ENCODE measurements around the gene CNDP2.
A peak's percentile ranks its signal among the peaks of the same experiment; 100 is the strongest.

Gene CNDP2

DNA sequence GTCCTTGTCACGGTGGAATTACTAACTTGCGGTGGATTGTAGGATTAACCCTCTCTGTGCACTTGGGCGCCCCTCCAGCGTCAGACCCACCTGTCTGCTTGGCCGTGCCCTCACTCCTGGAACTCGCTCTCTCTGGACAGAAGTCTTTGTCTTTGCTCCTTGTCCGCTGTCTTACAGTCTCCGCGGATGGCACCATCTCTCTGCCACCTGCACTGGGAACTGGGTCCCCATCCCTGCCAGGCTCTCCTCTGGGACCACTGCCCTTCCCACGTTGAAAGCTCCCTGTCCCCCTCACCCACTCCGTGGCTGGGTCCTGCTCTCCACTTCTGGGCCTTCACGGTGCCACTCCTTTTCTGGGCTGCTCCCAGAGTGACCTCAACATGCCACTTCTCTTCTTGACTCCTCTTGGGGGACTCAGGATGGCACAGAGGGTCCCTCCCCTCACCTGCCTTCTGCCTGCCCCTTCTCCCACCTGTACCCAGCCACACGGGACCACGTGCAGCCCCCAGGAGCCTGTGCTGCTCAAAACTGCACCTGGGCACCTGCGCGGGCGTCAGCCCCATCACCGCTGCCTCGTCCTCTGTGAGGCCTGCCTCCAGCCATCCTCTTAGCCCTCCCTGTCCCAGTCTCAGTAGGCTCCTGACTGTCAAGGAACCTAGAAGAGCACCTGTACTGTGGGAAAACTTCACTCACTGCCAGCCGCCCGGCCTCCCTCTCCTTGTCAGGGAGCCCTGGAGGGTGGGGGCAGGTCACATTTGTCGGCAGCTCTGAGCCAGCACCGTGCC is 11.1 kb downstream of the CNDP2 start:
- Histone ChIP-seq H3K4me3 (ENCODE audit: control insufficient read depth in 1 of 7, extremely low read depth in 1 of 7, insufficient read depth in 4 of 7, low read depth in 2 of 7, low read length in 6 of 7) (no peak overlapping the region), H3K4me1 (ENCODE audit: control extremely low read depth in 1 of 4, control insufficient read depth in 4 of 4, insufficient read depth in 4 of 4, low read length in 3 of 4) (peaks cover 0 to 11% (median 0%) of the 10 kb centered on the region in 4 experiments), H3K27me3 (replicated peaks in 2 of 5; ENCODE audit: control insufficient read depth in 4 of 5, insufficient read depth in 5 of 5, low read length in 4 of 5) (no peaks in the 10 kb centered on the region), H3K9me3 (ENCODE audit: control extremely low read depth in 1 of 5, control insufficient read depth in 4 of 5, insufficient read depth in 2 of 5, low read depth in 1 of 5, low read length in 4 of 5) (no peaks in the 10 kb centered on the region), H3K36me3 (ENCODE audit: control insufficient read depth in 4 of 4, insufficient read depth in 4 of 4, low read length in 3 of 4) (peaks cover 9 to 89% (median 73%) of the 10 kb centered on the region in 4 experiments), H3K27ac (ENCODE audit: insufficient read depth in 1 of 2, low read depth in 1 of 2, low read length in 2 of 2, poor library complexity in 1 of 2, severe bottlenecking in 2 of 2) (peak overlapping the region in 1 of 2 experiments; percentile 51)
- DNase-seq = no peak
- POLR2A ChIA-PET = no interaction called here
- WGBS (ENCODE audit: insufficient coverage) = 89% methylated on average over 16 of the region's 23 CpGs
- CTCF ChIA-PET = interaction anchor here (1.2 kb wide), 1 partner anchor 44 kb away, joined by 4 read pairs; no protein-coding TSS in a partner anchor

GRCh38 chr18:74507927-74508326 is 11.8 kb downstream of the CNDP2 start:
- no peak for DNase-seq
- no peaks in the 10 kb centered on the region for H3K9me3 ChIP-seq (ENCODE audit: control extremely low read depth in 1 of 5, control insufficient read depth in 4 of 5, insufficient read depth in 2 of 5, low read depth in 1 of 5, low read length in 4 of 5)
- CTCF ChIA-PET = interaction anchor here (1.2 kb wide), 1 partner anchor 44 kb away, joined by 4 read pairs; no protein-coding TSS in a partner anchor
- H3K36me3 ChIP-seq (ENCODE audit: control insufficient read depth in 4 of 4, insufficient read depth in 4 of 4, low read length in 3 of 4) = peaks cover 9 to 89% (median 73%) of the 10 kb centered on the region in 4 experiments
- H3K27ac ChIP-seq (ENCODE audit: insufficient read depth in 1 of 2, low read depth in 1 of 2, low read length in 2 of 2, poor library complexity in 1 of 2, severe bottlenecking in 2 of 2) = no peak overlapping the region
- H3K27me3 ChIP-seq (replicated peaks in 2 of 5; ENCODE audit: control insufficient read depth in 4 of 5, insufficient read depth in 5 of 5, low read length in 4 of 5) = no peaks in the 10 kb centered on the region
- no peak overlapping the region for H3K4me3 ChIP-seq (ENCODE audit: control insufficient read depth in 1 of 7, extremely low read depth in 1 of 7, insufficient read depth in 4 of 7, low read depth in 2 of 7, low read length in 6 of 7)
- WGBS (ENCODE audit: insufficient coverage) = 98% methylated on average over 14 of the region's 14 CpGs
- POLR2A ChIA-PET = no interaction called here
- peaks cover 0 to 11% (median 0%) of the 10 kb centered on the region in 4 experiments for H3K4me1 ChIP-seq (ENCODE audit: control extremely low read depth in 1 of 4, control insufficient read depth in 4 of 4, insufficient read depth in 4 of 4, low read length in 3 of 4)

GRCh38 chr18:74508366-74508765 is 12.2 kb downstream of the CNDP2 start:
- peaks cover 6 to 90% (median 73%) of the 10 kb centered on the region in 4 experiments for H3K36me3 ChIP-seq (ENCODE audit: control insufficient read depth in 4 of 4, insufficient read depth in 4 of 4, low read length in 3 of 4)
- no peak overlapping the region for H3K4me3 ChIP-seq (ENCODE audit: control insufficient read depth in 1 of 7, extremely low read depth in 1 of 7, insufficient read depth in 4 of 7, low read depth in 2 of 7, low read length in 6 of 7)
- DNase-seq = no peak
- ChIA-PET POLR2A (no interaction called here), CTCF (interaction anchor here (1.2 kb wide), 1 partner anchor 43 kb away, joined by 4 read pairs; no protein-coding TSS in a partner anchor)
- H3K9me3 ChIP-seq (ENCODE audit: control extremely low read depth in 1 of 5, control insufficient read depth in 4 of 5, insufficient read depth in 2 of 5, low read depth in 1 of 5, low read length in 4 of 5) = no peaks in the 10 kb centered on the region
- peaks cover 0 to 11% (median 0%) of the 10 kb centered on the region in 4 experiments for H3K4me1 ChIP-seq (ENCODE audit: control extremely low read depth in 1 of 4, control insufficient read depth in 4 of 4, insufficient read depth in 4 of 4, low read length in 3 of 4)
- no peak overlapping the region for H3K27ac ChIP-seq (ENCODE audit: insufficient read depth in 1 of 2, low read depth in 1 of 2, low read length in 2 of 2, poor library complexity in 1 of 2, severe bottlenecking in 2 of 2)
- H3K27me3 ChIP-seq (replicated peaks in 2 of 5; ENCODE audit: control insufficient read depth in 4 of 5, insufficient read depth in 5 of 5, low read length in 4 of 5) = no peaks in the 10 kb centered on the region
- 87% methylated on average over 8 of the region's 9 CpGs for WGBS (ENCODE audit: insufficient coverage)

DNA sequence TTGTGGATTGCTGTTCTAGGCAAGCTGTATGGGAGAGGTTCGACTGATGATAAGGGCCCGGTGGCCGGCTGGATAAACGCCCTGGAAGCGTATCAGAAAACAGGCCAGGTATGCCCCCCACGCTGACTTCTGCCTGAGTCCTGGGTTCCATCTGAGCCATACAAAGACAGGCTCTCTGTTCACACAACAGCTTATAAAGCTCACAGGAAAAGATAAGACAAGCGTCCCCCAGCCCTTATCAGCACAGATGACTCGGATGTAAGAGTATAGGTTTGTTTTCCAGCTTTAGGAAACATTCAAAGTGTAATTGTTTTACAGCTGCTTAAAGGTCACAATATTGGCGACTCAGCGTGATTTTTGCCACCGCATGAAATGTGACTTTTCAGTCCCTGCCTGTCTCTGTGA is 12.7 kb downstream of the CNDP2 start:
- Histone ChIP-seq H3K36me3 (ENCODE audit: control insufficient read depth in 4 of 4, insufficient read depth in 4 of 4, low read length in 3 of 4) (peaks cover 3 to 90% (median 75%) of the 10 kb centered on the region in 4 experiments), H3K4me3 (ENCODE audit: control insufficient read depth in 1 of 7, extremely low read depth in 1 of 7, insufficient read depth in 4 of 7, low read depth in 2 of 7, low read length in 6 of 7) (no peak overlapping the region), H3K27me3 (replicated peaks in 2 of 5; ENCODE audit: control insufficient read depth in 4 of 5, insufficient read depth in 5 of 5, low read length in 4 of 5) (no peaks in the 10 kb centered on the region), H3K9me3 (ENCODE audit: control extremely low read depth in 1 of 5, control insufficient read depth in 4 of 5, insufficient read depth in 2 of 5, low read depth in 1 of 5, low read length in 4 of 5) (no peaks in the 10 kb centered on the region), H3K4me1 (ENCODE audit: control extremely low read depth in 1 of 4, control insufficient read depth in 4 of 4, insufficient read depth in 4 of 4, low read length in 3 of 4) (peaks cover 0 to 11% (median 0%) of the 10 kb centered on the region in 4 experiments), H3K27ac (ENCODE audit: insufficient read depth in 1 of 2, low read depth in 1 of 2, low read length in 2 of 2, poor library complexity in 1 of 2, severe bottlenecking in 2 of 2) (no peak overlapping the region)
- ChIA-PET CTCF (interaction anchor here (1.7 kb wide), 1 partner anchor 11 kb away, joined by 4 read pairs; no protein-coding TSS in a partner anchor), POLR2A (no interaction called here)
- DNase-seq = no peak
- WGBS (ENCODE audit: insufficient coverage) = 98% methylated on average over 10 of the region's 11 CpGs

DNA sequence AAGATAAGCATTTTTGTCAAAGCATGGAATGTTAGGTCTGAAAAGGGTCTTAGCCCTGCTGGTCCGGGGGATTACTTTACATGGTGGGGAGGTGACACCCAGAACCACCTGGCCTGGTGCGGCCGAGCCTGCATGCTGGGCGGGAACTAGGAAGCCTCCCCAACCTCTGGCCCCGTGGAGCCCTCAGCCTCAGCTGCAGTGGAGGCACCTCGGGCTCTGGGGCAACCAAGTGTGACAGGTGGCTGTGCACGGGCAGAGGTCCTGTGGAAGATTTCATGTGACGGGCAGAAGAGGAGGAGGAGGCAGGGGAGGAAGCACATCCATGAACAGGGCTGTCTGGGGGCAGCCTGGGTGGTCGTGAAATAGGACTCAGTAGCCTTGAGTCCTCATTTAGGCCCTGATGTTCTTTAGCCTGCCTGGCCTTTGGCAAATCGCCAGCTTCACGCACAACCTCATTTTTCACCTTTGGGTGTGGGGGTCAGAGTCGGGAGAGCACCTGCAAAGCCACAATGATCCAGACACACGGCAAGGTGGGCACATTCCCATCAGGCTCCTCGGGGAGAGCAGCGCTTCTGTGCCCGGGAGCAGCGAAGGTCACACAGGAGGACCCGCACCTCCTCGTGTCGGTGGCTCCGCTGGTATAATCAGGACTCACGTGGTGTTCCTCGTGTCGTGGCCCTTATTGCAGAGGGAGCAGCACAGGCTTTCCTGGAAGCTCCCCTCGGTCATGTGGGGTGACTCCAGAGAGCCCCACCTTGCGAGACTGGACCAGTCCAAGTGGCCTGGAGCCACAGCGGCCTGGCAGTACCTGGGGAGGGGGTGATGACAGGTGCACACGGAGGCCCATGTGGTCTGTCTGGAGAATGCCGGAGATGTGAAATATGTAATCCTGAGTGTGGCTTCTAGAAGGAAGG is 13.9 kb downstream of the CNDP2 start:
- DNase-seq = no peak
- ChIA-PET CTCF (interaction anchor here (0.9 to 1.7 kb wide), 2 partner anchors 12 to 28 kb away, joined by 3 to 4 read pairs; no protein-coding TSS in a partner anchor), POLR2A (no interaction called here)
- no peaks in the 10 kb centered on the region for H3K27me3 ChIP-seq (replicated peaks in 2 of 5; ENCODE audit: control insufficient read depth in 4 of 5, insufficient read depth in 5 of 5, low read length in 4 of 5)
- peaks cover 0 to 11% (median 0%) of the 10 kb centered on the region in 4 experiments for H3K4me1 ChIP-seq (ENCODE audit: control extremely low read depth in 1 of 4, control insufficient read depth in 4 of 4, insufficient read depth in 4 of 4, low read length in 3 of 4)
- H3K27ac ChIP-seq (ENCODE audit: insufficient read depth in 1 of 2, low read depth in 1 of 2, low read length in 2 of 2, poor library complexity in 1 of 2, severe bottlenecking in 2 of 2) = no peak overlapping the region
- no peak overlapping the region for H3K4me3 ChIP-seq (ENCODE audit: control insufficient read depth in 1 of 7, extremely low read depth in 1 of 7, insufficient read depth in 4 of 7, low read depth in 2 of 7, low read length in 6 of 7)
- 98% methylated on average over 27 of the region's 29 CpGs for WGBS (ENCODE audit: insufficient coverage)
- peaks cover 3 to 89% (median 71%) of the 10 kb centered on the region in 4 experiments for H3K36me3 ChIP-seq (ENCODE audit: control insufficient read depth in 4 of 4, insufficient read depth in 4 of 4, low read length in 3 of 4)
- no peaks in the 10 kb centered on the region for H3K9me3 ChIP-seq (ENCODE audit: control extremely low read depth in 1 of 5, control insufficient read depth in 4 of 5, insufficient read depth in 2 of 5, low read depth in 1 of 5, low read length in 4 of 5)

- Histone ChIP-seq H3K27me3 (replicated peaks in 2 of 5; ENCODE audit: control insufficient read depth in 4 of 5, insufficient read depth in 5 of 5, low read length in 4 of 5) (no peaks in the 10 kb centered on the region), H3K4me1 (ENCODE audit: control extremely low read depth in 1 of 4, control insufficient read depth in 4 of 4, insufficient read depth in 4 of 4, low read length in 3 of 4) (peaks cover 0 to 11% (median 0%) of the 10 kb centered on the region in 4 experiments), H3K9me3 (ENCODE audit: control extremely low read depth in 1 of 5, control insufficient read depth in 4 of 5, insufficient read depth in 2 of 5, low read depth in 1 of 5, low read length in 4 of 5) (no peaks in the 10 kb centered on the region), H3K36me3 (ENCODE audit: control insufficient read depth in 4 of 4, insufficient read depth in 4 of 4, low read length in 3 of 4) (peaks cover 5 to 94% (median 74%) of the 10 kb centered on the region in 4 experiments), H3K27ac (ENCODE audit: insufficient read depth in 1 of 2, low read depth in 1 of 2, low read length in 2 of 2, poor library complexity in 1 of 2, severe bottlenecking in 2 of 2) (no peak overlapping the region), H3K4me3 (ENCODE audit: control insufficient read depth in 1 of 7, extremely low read depth in 1 of 7, insufficient read depth in 4 of 7, low read depth in 2 of 7, low read length in 6 of 7) (no peak overlapping the region)
- no peak for DNase-seq
- CTCF ChIA-PET = interaction anchor here (0.9 to 1.2 kb wide), 2 partner anchors 15 to 29 kb away, joined by 3 read pairs; no protein-coding TSS in a partner anchor
- POLR2A ChIA-PET = no interaction called here
- WGBS (ENCODE audit: insufficient coverage) = 96% methylated on average over 12 of the region's 12 CpGs
Observed at GRCh38 chr18:74510770-74511095, 14.6 kb downstream of the CNDP2 start.
